ENCODE measurements around the gene HTR3E.

HTR3E gene

DNA sequence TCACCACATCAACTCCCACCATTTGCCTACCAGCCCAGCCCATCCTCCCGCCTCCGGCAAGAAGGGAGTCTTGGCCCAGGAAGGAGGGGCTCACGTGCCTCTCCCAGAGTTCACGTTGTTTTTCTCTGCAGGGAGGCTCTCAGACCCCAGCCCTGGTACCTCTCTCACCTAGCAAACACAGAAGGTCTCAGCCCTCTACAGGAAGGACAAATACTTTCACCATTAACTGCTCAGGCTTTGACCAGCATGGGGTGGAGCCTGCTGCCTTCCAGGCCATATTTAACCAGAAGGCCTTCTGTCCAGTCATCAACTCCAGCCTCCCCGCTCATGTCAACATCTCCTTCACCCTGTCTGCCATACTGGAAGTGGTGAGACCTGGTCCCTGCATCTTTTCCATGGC, 19.0 kb upstream of the HTR3E start:
- no peak overlapping the region for H3K4me3 ChIP-seq (ENCODE audit: low read depth, low read length)
- ChIA-PET CTCF (no interaction called here), POLR2A (no interaction called here)
- H3K9me3 ChIP-seq (ENCODE audit: control insufficient read depth, insufficient read depth, low read depth, low read length): no peaks in the 10 kb centered on the region
- no peaks in the 10 kb centered on the region for H3K36me3 ChIP-seq (ENCODE audit: control insufficient read depth in 2 of 2, insufficient read depth in 1 of 2, low read length in 2 of 2)
- H3K4me1 ChIP-seq (ENCODE audit: control insufficient read depth, insufficient read depth, low read length): no peaks in the 10 kb centered on the region
- TF ChIP-seq, protein P1, sequence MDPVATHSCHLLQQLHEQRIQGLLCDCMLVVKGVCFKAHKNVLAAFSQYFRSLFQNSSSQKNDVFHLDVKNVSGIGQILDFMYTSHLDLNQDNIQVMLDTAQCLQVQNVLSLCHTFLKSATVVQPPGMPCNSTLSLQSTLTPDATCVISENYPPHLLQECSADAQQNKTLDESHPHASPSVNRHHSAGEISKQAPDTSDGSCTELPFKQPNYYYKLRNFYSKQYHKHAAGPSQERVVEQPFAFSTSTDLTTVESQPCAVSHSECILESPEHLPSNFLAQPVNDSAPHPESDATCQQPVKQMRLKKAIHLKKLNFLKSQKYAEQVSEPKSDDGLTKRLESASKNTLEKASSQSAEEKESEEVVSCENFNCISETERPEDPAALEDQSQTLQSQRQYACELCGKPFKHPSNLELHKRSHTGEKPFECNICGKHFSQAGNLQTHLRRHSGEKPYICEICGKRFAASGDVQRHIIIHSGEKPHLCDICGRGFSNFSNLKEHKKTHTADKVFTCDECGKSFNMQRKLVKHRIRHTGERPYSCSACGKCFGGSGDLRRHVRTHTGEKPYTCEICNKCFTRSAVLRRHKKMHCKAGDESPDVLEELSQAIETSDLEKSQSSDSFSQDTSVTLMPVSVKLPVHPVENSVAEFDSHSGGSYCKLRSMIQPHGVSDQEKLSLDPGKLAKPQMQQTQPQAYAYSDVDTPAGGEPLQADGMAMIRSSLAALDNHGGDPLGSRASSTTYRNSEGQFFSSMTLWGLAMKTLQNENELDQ (tag by site-specific recombination; IDR thresholded peaks at IDR 0.05; ENCODE audit: low read depth): no peak
- no peak for TF ChIP-seq ZNF510 (tag by site-specific recombination; IDR thresholded peaks at IDR 0.05; ENCODE audit: insufficient replicate concordance)
- TF ChIP-seq ZFP3 (tag by site-specific recombination; IDR thresholded peaks at IDR 0.05; ENCODE audit: low read depth): no peak
- no peak for TF ChIP-seq ZNF530 (tag by site-specific recombination; IDR thresholded peaks at IDR 0.05; ENCODE audit: low read depth)
- TF ChIP-seq, protein P2, sequence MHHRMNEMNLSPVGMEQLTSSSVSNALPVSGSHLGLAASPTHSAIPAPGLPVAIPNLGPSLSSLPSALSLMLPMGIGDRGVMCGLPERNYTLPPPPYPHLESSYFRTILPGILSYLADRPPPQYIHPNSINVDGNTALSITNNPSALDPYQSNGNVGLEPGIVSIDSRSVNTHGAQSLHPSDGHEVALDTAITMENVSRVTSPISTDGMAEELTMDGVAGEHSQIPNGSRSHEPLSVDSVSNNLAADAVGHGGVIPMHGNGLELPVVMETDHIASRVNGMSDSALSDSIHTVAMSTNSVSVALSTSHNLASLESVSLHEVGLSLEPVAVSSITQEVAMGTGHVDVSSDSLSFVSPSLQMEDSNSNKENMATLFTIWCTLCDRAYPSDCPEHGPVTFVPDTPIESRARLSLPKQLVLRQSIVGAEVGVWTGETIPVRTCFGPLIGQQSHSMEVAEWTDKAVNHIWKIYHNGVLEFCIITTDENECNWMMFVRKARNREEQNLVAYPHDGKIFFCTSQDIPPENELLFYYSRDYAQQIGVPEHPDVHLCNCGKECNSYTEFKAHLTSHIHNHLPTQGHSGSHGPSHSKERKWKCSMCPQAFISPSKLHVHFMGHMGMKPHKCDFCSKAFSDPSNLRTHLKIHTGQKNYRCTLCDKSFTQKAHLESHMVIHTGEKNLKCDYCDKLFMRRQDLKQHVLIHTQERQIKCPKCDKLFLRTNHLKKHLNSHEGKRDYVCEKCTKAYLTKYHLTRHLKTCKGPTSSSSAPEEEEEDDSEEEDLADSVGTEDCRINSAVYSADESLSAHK (tag by site-specific recombination; IDR thresholded peaks at IDR 0.05): no peak
- TF ChIP-seq ZBTB48 (tag by site-specific recombination; IDR thresholded peaks at IDR 0.05): no peak
- TF ChIP-seq, protein P3, sequence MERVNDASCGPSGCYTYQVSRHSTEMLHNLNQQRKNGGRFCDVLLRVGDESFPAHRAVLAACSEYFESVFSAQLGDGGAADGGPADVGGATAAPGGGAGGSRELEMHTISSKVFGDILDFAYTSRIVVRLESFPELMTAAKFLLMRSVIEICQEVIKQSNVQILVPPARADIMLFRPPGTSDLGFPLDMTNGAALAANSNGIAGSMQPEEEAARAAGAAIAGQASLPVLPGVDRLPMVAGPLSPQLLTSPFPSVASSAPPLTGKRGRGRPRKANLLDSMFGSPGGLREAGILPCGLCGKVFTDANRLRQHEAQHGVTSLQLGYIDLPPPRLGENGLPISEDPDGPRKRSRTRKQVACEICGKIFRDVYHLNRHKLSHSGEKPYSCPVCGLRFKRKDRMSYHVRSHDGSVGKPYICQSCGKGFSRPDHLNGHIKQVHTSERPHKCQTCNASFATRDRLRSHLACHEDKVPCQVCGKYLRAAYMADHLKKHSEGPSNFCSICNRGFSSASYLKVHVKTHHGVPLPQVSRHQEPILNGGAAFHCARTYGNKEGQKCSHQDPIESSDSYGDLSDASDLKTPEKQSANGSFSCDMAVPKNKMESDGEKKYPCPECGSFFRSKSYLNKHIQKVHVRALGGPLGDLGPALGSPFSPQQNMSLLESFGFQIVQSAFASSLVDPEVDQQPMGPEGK (tag by site-specific recombination; IDR thresholded peaks at IDR 0.05): no peak
- no peak for TF ChIP-seq ZXDB (tag by site-specific recombination; IDR thresholded peaks at IDR 0.05)
- no peak for TF ChIP-seq ZNF416 (tag by site-specific recombination; IDR thresholded peaks at IDR 0.05)
- TF ChIP-seq ZNF221 (tag by site-specific recombination; IDR thresholded peaks at IDR 0.05; ENCODE audit: borderline replicate concordance): no peak
- TF ChIP-seq ZNF707 (tag by site-specific recombination; IDR thresholded peaks at IDR 0.05): no peak
- TF ChIP-seq, protein P4, sequence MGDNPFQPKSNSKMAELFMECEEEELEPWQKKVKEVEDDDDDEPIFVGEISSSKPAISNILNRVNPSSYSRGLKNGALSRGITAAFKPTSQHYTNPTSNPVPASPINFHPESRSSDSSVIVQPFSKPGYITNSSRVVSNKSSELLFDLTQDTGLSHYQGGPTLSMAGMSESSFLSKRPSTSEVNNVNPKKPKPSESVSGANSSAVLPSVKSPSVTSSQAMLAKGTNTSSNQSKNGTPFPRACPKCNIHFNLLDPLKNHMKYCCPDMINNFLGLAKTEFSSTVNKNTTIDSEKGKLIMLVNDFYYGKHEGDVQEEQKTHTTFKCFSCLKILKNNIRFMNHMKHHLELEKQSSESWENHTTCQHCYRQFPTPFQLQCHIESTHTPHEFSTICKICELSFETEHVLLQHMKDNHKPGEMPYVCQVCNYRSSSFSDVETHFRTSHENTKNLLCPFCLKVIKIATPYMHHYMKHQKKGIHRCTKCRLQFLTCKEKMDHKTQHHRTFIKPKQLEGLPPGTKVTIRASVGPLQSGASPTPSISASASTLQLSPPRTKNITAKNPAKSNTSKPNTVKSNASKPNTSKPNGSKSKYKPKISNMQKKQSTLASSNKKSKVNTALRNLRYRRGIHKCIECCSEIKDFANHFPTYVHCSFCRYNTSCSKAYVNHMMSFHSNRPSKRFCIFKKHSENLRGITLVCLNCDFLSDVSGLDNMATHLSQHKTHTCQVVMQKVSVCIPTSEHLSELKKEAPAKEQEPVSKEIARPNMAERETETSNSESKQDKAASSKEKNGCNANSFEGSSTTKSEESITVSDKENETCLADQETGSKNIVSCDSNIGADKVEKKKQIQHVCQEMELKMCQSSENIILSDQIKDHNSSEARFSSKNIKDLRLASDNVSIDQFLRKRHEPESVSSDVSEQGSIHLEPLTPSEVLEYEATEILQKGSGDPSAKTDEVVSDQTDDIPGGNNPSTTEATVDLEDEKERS (tag by site-specific recombination; IDR thresholded peaks at IDR 0.05): no peak
- TF ChIP-seq ZNF37A (tag by site-specific recombination; IDR thresholded peaks at IDR 0.05): no peak
- no peak for TF ChIP-seq ZNF701 (tag by site-specific recombination; IDR thresholded peaks at IDR 0.05)
- TF ChIP-seq, protein P5, sequence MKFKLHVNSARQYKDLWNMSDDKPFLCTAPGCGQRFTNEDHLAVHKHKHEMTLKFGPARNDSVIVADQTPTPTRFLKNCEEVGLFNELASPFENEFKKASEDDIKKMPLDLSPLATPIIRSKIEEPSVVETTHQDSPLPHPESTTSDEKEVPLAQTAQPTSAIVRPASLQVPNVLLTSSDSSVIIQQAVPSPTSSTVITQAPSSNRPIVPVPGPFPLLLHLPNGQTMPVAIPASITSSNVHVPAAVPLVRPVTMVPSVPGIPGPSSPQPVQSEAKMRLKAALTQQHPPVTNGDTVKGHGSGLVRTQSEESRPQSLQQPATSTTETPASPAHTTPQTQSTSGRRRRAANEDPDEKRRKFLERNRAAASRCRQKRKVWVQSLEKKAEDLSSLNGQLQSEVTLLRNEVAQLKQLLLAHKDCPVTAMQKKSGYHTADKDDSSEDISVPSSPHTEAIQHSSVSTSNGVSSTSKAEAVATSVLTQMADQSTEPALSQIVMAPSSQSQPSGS (tag by site-specific recombination; IDR thresholded peaks at IDR 0.05; ENCODE audit: low read depth): no peak
- no peak for TF ChIP-seq ZNF302 (tag by site-specific recombination; IDR thresholded peaks at IDR 0.05; ENCODE audit: low read depth)
- TF ChIP-seq SALL2 (tag by site-specific recombination; IDR thresholded peaks at IDR 0.05; ENCODE audit: borderline replicate concordance): no peak
- H3K27ac ChIP-seq (ENCODE audit: extremely low read depth, low read depth, low read length): no peak overlapping the region

Data from HEK293 (cell line).